NCI-H524 (cell line): Measurements from ENCODE around the gene SPART.

Source experiments
- DNase-seq, 2 experiments: peaks; one replicate each; lab custom pipeline; 2025; lab: John Stamatoyannopoulos, UW

The SPART gene, protein sequence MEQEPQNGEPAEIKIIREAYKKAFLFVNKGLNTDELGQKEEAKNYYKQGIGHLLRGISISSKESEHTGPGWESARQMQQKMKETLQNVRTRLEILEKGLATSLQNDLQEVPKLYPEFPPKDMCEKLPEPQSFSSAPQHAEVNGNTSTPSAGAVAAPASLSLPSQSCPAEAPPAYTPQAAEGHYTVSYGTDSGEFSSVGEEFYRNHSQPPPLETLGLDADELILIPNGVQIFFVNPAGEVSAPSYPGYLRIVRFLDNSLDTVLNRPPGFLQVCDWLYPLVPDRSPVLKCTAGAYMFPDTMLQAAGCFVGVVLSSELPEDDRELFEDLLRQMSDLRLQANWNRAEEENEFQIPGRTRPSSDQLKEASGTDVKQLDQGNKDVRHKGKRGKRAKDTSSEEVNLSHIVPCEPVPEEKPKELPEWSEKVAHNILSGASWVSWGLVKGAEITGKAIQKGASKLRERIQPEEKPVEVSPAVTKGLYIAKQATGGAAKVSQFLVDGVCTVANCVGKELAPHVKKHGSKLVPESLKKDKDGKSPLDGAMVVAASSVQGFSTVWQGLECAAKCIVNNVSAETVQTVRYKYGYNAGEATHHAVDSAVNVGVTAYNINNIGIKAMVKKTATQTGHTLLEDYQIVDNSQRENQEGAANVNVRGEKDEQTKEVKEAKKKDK

GRCh38 chr13:36346222-36347083 lies at the start of gene SPART:
SPART (minus strand) TSS chr13:36346394; CDS start chr13:36335830, 10,564 bp downstream.
- DNase-seq = peak; percentile 81 to 91

- DNase-seq = peak in 1 of 2 experiments; percentile 21
These were observed 49.1 kb upstream of the SPART start for GRCh38 chr13:36395280-36395679.

GRCh38 chr13:36385489-36385888 lies 39.3 kb upstream of the SPART start:
- no peak for DNase-seq

- no peak for DNase-seq
These were observed 35.8 kb upstream of the SPART start for GRCh38 chr13:36382030-36382429.

GRCh38 chr13:36377826-36378468 lies 31.8 kb upstream of the SPART start:
- no peak for DNase-seq

DNA sequence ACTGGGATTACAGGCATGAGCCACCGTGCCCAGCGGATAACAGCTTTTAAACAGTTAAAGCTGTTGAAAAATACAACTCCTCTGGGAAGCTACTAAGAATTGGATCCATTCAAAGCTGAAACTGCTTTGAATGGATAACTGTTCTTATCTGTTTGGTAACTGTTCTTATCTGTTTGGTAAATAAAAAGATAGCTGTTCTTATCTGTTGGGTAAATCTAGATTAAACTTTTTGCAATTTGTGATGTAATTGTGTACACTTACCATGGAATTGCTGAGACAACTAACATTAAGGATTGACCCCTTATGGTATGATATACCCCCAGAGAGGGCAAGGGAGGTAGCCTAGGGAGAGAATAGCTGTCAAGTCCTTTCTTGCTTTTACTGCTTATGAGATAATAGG lies 27.9 kb upstream of the SPART start:
- no peak for DNase-seq

DNA sequence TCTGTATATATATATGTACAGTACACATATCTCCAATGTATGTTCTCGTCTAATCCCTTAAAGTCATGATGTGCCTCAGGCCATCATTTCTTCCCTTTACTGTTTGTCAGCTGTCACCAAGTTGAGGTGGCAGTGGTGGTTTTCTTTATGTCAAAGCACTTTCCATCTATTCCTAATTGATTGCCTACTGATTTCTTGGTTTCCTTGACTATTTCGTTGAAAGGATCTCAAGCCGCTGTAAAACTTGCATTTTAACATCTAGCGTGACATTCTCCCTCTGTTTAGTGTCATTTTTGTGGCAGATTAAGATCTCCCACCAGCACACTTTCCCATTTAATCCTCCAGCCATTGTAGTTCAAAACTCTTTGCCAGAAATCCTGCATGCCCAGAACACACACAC lies 25.0 kb upstream of the SPART start:
- no peak for DNase-seq

DNA sequence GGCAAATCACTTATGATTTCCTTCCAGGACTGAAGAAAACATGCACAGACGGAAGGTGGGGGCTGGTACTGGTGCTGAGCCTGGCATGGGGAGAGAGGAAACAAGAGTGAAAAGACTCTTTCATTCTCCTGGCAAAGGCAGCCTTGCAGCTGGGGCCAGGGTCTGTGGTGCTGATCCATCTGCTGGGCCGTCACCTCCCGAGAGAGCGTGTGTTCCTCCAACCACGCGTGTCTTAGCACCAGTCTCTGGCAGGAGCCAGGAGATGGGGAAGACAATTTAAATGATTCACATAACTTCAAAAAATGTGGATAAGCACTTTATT lies 23.9 kb upstream of the SPART start:
- no peak for DNase-seq

- no peak for DNase-seq
These were observed 23.3 kb upstream of the SPART start for GRCh38 chr13:36369268-36370107.

DNA sequence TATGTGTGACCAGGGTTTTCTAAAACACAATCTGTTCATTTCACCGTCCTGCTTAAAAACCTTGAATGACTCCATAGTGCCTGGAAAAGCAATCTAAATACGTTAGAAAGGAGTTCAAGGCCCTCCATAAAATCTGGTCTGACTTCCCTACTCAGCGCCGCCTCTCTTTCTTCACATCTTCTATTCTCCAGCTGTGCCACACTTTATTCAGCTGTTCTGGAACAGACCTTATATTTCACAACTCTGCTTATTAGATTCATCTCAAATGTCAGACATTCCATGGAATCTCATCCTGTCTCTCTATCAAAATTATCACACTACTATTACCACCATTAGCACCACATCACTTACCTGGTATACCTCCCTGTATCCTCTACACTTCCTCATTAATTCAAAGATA lies 19.8 kb upstream of the SPART start:
- DNase-seq = no peak

- DNase-seq = no peak
These were observed 17.2 kb upstream of the SPART start for GRCh38 chr13:36363366-36363863.

- DNase-seq = no peak
These were observed 16.7 kb upstream of the SPART start for GRCh38 chr13:36362914-36363313.

GRCh38 chr13:36362251-36362650 lies 16.1 kb upstream of the SPART start:
- no peak for DNase-seq

DNA sequence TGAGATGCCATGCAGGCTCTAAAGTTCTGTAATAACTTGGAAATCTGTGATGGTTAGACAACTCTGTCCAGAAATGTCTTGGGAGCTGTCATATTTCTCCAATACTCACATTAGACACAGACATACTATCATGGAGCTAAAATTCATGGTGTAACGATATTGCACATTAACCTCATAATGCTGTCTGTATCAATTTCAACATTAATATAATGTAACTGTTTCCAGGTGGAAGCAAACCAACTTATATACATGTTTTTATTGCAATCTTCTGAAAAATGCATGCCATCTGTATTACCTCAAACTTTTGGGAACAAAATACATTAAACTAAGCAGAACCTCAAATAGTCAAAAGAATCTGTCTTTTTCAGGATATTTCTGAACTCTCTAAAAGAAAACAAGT lies 14.7 kb upstream of the SPART start:
- no peak for DNase-seq

GRCh38 chr13:36359301-36359950 lies 13.2 kb upstream of the SPART start:
- DNase-seq = peak in 1 of 2 experiments; percentile 34

DNA sequence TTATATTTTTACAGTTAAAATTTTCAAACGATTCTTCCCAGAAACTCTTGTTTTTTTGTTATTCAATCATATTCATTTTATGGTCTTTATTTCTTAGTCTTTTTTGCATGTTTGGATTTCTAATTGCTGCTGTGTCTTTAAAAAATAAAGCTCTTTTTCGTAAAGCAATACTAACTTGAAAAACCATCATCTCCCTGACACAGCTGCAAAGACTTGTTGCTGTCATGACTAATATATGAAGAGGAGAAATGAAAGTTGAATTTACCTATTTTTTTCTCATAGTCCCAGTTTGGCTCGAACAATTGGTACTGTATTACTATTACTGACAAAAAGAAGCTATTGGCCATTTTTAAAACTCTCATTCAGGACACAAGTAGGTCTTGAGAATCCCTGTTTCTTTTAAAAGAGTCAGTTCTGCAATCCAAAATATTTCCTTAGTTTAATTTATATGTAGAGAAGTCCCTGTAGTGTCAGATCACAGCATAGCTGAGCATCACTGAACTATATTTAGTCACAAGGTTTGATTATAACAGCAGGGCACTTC lies 12.1 kb upstream of the SPART start:
- DNase-seq = no peak

GRCh38 chr13:36357692-36358091 lies 11.5 kb upstream of the SPART start:
- no peak for DNase-seq

GRCh38 chr13:36357231-36357630 lies 11.0 kb upstream of the SPART start:
- DNase-seq = no peak

DNA sequence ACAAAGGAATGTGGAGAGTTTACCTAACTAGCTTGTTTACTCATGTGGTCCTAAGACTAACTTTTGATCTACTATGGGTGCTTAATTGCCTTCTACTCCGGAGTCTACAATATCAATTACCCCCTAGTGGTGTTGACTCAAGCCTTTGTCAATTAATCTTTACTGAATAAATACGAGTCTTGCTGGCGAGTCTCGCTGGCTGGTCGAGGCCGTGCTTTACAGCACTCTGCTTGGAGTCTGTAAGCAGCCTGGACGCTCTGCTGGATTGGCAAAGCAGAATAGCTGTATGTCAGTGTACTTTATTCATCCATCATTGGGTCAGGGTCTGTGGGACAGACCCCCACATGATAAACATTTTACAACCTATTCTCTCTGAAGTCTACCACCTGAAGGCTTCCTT lies 9.9 kb upstream of the SPART start:
- DNase-seq = no peak

GRCh38 chr13:36355632-36356031 lies 9.4 kb upstream of the SPART start:
- no peak for DNase-seq
